NT2/D1 (cell line): ENCODE measurements around the gene BOD1L1.

Experiments
- SUZ12 ChIP-seq: IDR thresholded peaks from 2 replicates; pipeline ENCODE4 v1.6.1; 2011; ENCODE audit not compliant: insufficient read length, insufficient read depth; ENCODE audit errors: extremely low read depth
- YY1 ChIP-seq: IDR thresholded peaks from 2 replicates; pipeline ENCODE4 v1.6.1; 2011; ENCODE audit not compliant: insufficient read length, insufficient read depth
- ZNF274 ChIP-seq: IDR thresholded peaks from 2 replicates; pipeline ENCODE4 v1.6.1; 2011; ENCODE audit warnings: mild to moderate bottlenecking, low read depth, low read length

- TF ChIP-seq YY1 (no peak), ZNF274 (no peak), SUZ12 (no peak)
Measured at GRCh38 chr4:13540446-13541175, 86.9 kb downstream of the BOD1L1 start.
